HFFc6 (cell line): ENCODE measurements around the gene UCK1. TPM values are rescaled to one million over a fixed set of nuclear protein-coding genes. Genes with fewer than 3 reads are reported as not detected.

Experiments used
- DNase-seq: peaks from one replicate; pipeline ENCODE4 v3.0.0-alpha.2; 2018
- H3K27ac Mint-ChIP-seq: 2 replicates; pipeline ENCODE4 v1.8.0; 2020; ENCODE audit warnings: mild to moderate bottlenecking, mixed read lengths
- H3K27me3 Mint-ChIP-seq: 2 replicates; pipeline ENCODE4 v1.8.0; 2021; ENCODE audit warnings: mild to moderate bottlenecking, moderate library complexity, mixed read lengths; ENCODE audit not compliant: insufficient read depth
- H3K36me3 Mint-ChIP-seq: 2 replicates; pipeline ENCODE4 v1.8.0; 2021; ENCODE audit warnings: low read depth, mixed read lengths
- H3K4me1 Mint-ChIP-seq: 2 replicates; pipeline ENCODE4 v1.8.0; 2020; ENCODE audit warnings: low read depth, mixed read lengths
- H3K4me3 Mint-ChIP-seq: 2 replicates; pipeline ENCODE4 v1.8.0; 2020; ENCODE audit warnings: mild to moderate bottlenecking, moderate library complexity, mixed read lengths
- H3K9me3 Mint-ChIP-seq: 2 replicates; pipeline ENCODE4 v1.8.0; 2020; ENCODE audit warnings: mild to moderate bottlenecking, mixed read lengths
- CTCF ChIP-seq: fragments of 200-600 bp; sonication (generic); IDR thresholded peaks from 2 replicates; pipeline ENCODE4 v1.5.0; 2021; ENCODE audit warnings: antibody characterized with exemption, mild to moderate bottlenecking
- total RNA-seq, 6 experiments: library from RNA; stranded (reverse); fragmentation: NEBNext Ultra II Directional; extraction: Animal tissue kit (Norgen Biotek cat#: 25700); gene quantifications; 2 replicates in 1 of 6; 3 replicates in 5 of 6; pipeline ENCODE4 v1.2.3, GENCODE V29; 2021

UCK1 gene
- total RNA-seq, 6 experiments from 2014 or later, result 18.6 to 22.6 (median 20.8) TPM

- Mint-ChIP-seq H3K36me3 (peaks cover 13% of the 10 kb centered on the region; the same call in 1 of the 2 replicates), H3K27ac (no peak overlapping the region), H3K27me3 (peaks cover 2% of the 10 kb centered on the region), H3K4me1 (peaks cover 19% of the 10 kb centered on the region), H3K9me3 (no peaks in the 10 kb centered on the region), H3K4me3 (no peak overlapping the region)
- no peak for DNase-seq
- no peak for TF ChIP-seq CTCF
Measured at GRCh38 chr9:131528186-131528585, 2.9 kb downstream of the UCK1 start.

- Mint-ChIP-seq H3K4me1 (peaks cover 19% of the 10 kb centered on the region), H3K4me3 (no peak overlapping the region), H3K9me3 (no peaks in the 10 kb centered on the region), H3K36me3 (peaks cover 18% of the 10 kb centered on the region; the same call in 1 of the 2 replicates), H3K27me3 (peaks cover 3% of the 10 kb centered on the region), H3K27ac (no peak overlapping the region)
- no peak for TF ChIP-seq CTCF
- no peak for DNase-seq
Measured at GRCh38 chr9:131525643-131526565, 5.2 kb downstream of the UCK1 start.

GRCh38 chr9:131524665-131525315 lies 6.3 kb downstream of the UCK1 start:
- Mint-ChIP-seq H3K36me3 (peaks cover 18% of the 10 kb centered on the region; the same call in 1 of the 2 replicates), H3K27ac (peak overlapping the region; percentile 42; the same call in 1 of the 2 replicates), H3K9me3 (no peaks in the 10 kb centered on the region), H3K4me1 (peaks cover 11% of the 10 kb centered on the region), H3K27me3 (peaks cover 1% of the 10 kb centered on the region), H3K4me3 (no peak overlapping the region)
- TF ChIP-seq CTCF, result no peak
- DNase-seq, result peak; percentile 60

- Mint-ChIP-seq H3K27ac (no peak overlapping the region), H3K36me3 (peaks cover 29% of the 10 kb centered on the region), H3K4me3 (no peak overlapping the region)
Measured at GRCh38 chr9:131523451-131524435, 7.3 kb downstream of the UCK1 start.

More at GRCh38 chr9:131523451-131524435, 7.3 kb downstream of the UCK1 start:
- DNase-seq, result no peak
- H3K9me3 Mint-ChIP-seq, result no peaks in the 10 kb centered on the region
- peaks cover 1% of the 10 kb centered on the region for H3K27me3 Mint-ChIP-seq
- TF ChIP-seq CTCF, result no peak
- peaks cover 9% of the 10 kb centered on the region; the same call in 1 of the 2 replicates for H3K4me1 Mint-ChIP-seq
